Stimulated activated CD8-positive, alpha-beta memory T cell treated with anti-CD3 and anti-CD28 coated beads, Interleukin-4, amount 100 ng/mL, for 24 hours (primary cell): ENCODE data around the gene PTPRD.

Experiments
- DNase-seq: peaks from one replicate; pipeline ENCODE4 v3.0.0-alpha.2; 2020; ENCODE audit warnings: low read depth

The PTPRD gene

DNA sequence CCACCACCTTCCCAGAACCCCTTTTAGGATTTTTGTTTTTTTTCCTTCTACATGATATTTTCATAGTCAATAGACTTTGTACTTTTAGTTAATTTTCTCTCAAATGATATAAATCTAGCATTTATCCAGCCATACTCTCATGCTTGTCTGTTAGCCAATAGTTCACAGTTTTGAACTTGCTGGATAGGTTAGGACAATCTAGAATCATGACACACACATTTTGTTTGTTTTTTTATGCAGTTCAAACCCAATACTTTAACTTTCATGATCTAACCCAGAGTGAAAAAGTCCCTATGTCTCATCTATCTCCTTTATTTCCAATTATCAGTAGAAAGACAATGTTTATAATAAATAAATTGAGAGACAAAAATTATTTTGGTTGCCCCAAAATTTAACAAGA lies 2303.5 kb downstream of the PTPRD start:
- DNase-seq = no peak

DNA sequence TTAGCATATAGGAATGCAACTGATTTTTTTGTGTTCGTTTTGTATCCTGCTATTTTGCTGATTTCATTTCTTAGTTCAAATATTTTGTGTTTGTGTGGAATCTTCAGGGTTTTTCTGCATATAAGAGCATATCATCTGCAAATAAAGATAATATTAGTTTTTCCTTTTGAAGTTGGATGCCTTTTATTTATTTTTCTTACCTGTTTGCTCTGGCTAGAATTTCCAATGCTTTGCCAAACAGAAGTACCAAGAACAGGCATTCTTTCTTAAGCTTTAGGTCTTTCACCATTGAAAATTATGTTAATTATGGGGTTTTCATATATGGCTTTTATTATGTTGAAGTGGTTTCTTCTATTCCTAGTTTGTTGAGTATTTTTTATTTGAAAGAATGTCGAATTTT lies 2308.1 kb downstream of the PTPRD start:
- no peak for DNase-seq

- no peak for DNase-seq
Observed at GRCh38 chr9:8301296-8301695, 2311.5 kb downstream of the PTPRD start.

DNA sequence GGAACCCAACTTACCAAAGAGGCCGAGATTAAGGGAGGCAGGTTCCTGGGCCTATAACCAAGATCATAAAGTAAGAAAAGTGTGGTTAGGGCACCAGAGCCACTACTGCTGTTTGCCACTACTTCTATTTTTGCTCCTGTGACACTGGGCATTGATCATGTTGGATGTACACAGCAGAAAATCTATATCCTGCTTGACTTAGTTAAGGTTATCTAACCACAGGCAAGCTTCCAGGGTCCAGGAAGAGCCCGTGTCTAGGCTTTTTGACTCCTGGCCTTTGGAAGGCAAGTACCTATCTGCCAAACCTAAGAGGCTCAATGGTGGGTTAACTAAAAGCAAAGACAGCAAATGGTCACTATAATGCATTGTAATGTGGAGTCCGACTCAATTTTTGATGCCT lies 2315.8 kb downstream of the PTPRD start:
- no peak for DNase-seq

GRCh38 chr9:8292657-8293056 lies 2320.1 kb downstream of the PTPRD start:
- no peak for DNase-seq

DNA sequence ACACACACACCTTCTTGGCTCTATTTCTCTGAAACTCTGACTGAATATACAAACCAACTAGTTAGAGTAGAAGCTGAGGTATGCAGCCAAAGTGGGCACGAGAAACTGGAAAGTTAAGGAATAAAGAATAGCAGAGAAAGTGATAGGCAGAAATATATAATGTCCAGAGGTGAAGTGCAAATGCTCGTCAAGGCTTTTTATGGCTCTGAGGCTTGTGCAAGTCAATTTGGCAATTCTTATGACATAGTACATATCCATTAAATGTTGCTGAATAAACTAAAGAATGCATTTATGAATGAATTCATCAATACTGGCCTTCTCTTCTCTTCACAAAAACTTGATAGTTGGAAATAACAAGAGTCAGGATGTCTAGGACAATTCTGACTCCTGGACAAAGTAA lies 2323.1 kb downstream of the PTPRD start:
- DNase-seq = no peak

- DNase-seq = no peak
Observed at GRCh38 chr9:8287970-8288369, 2324.8 kb downstream of the PTPRD start.

- DNase-seq = no peak
Observed at GRCh38 chr9:8287501-8287900, 2325.3 kb downstream of the PTPRD start.

DNA sequence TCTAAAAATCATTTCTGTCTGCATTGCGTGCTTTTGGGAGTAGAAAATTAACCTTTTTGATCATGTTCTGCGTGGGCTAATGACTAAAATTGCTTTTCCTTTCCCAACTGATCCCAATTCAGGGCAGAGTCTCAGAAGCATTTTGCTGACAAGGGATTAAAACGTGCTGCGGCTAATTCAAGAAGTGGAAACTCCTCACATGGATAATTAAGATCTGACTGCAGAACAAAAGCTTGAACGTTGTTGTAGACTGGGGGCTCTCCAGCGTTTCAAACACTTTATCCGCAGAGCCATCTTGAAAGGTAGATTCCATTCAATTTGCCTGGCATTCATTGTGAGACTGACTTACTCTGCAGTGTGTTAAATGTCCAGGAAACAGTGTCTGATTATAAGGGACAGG lies 2327.9 kb downstream of the PTPRD start:
- no peak for DNase-seq

DNA sequence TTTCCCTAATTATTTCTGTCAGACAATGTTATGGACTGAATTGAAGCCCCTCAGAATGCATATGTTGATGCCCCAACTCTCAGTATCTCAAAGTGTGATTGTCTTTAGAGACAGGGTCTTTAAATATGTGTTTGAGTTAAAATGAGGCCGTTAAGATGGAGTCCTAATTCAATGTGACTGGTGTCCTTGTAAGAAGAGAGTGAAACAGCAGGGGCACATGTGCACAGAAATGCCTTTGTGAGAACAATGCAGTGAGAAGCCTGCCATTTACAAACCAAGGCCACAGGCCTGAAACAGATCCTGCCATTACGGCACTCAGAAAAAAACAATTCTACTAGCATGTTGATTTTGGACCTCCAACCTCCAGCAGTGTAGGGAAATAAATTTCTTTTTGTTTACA lies 2330.3 kb downstream of the PTPRD start:
- DNase-seq = no peak

- DNase-seq = no peak
Observed at GRCh38 chr9:8280811-8281210, 2332.0 kb downstream of the PTPRD start.

GRCh38 chr9:8278048-8278447 lies 2334.8 kb downstream of the PTPRD start:
- no peak for DNase-seq

GRCh38 chr9:8270235-8270634 lies 2342.6 kb downstream of the PTPRD start:
- DNase-seq = no peak

DNA sequence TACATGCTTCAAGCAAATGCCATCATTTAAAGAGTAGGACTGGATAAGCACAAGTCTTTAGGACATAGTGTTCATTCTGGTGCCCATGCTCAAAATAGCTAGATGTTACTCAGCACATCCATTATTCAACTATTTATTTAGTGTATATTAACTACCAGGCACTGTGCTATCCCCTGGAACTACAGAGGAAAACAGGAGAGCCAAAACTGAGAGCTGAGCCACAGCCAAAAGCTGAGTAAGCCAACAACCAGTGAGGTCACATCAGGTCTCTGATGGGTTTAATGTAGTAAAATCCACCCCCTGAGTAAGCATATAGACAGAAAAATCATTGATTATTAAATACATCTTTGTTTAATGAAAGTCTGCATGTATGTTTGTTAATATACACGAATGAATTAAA lies 2343.9 kb downstream of the PTPRD start:
- DNase-seq = no peak

DNA sequence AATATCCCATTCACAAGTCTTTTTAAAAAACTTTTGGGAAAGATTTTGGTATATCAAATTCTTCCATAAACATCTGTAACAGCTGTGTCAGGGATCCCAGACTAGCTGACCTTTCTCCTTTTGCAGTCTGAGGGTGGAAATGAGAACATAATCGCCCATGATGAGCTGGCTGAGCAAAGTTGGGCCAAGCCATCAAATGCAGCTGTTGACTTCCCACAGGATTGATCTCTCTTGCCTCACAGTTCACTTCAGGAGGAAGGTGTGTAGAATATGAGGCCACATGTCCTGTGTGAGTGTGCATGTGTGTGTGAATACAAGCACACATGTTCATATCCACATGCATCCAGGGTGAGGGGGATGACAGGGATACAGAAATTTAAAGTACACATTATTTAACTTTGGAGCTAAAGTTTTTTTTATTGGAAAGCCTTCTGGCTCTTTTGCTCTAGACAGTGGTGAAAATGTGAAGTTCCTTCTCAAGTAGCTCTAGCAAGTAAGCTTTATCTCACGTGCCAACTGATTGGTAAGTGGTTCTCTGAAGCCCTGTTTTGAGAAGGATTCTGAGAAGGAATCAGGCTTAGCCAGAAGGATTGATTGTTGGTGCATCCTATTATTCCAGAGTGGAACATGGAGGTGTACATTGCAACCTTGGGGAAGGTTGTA lies 2344.5 kb downstream of the PTPRD start:
- no peak for DNase-seq

- no peak for DNase-seq
Observed at GRCh38 chr9:8267636-8268035, 2345.2 kb downstream of the PTPRD start.

DNA sequence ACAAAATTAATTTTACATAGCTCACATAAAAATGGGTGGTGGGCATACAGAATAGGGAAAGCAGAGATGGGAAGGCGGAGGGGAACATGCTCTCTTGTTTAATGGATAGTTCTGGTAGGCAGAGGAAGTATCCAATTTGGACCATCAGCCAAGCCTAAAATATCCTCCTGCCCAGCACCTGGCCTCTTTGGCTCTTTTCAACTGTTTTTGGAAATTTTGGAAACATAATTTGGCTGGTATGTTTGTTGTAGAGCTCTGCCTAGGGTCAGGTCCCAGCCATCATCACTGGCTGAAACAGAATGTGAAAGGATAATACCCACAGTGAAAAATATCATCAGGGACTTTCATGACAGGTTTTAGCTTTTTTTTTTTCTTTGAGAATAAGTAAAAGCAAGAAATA lies 2345.9 kb downstream of the PTPRD start:
- DNase-seq = no peak

DNA sequence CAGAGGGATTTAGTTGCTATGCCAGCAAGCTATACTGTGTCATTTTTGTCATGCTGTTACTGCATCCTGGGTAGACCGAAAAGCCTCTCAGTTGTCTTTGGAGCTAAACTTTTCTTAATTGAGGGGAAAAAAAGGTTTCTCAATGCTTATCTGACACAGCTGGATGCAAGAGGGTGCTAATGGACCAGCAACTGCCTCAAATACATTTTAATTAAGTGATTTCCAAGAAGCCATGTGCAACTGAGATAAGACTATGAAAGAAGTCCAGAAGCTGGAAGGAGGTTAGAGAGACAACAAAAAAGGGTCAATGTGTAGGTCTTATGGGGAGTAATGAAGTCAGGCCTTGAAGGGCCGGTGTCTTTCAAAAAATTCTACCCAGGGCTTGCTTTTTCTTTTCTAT lies 2347.5 kb downstream of the PTPRD start:
- no peak for DNase-seq
